ENCODE measurements around the gene SMAD3. TPM values are rescaled to one million over a fixed set of nuclear protein-coding genes. Genes with fewer than 3 reads are reported as not detected.
A peak's percentile ranks its signal among the peaks of the same experiment; 100 is the strongest.

The SMAD3 gene
- total and polyA plus RNA-seq, 10 of the 15 experiments (the other 5 are each of a cell fraction or from before 2014, with no cell fraction given) = 5.6 to 43.2 (median 16.0) TPM

- no peak for TF ChIP-seq ASH2L (IDR thresholded peaks at IDR 0.05; ENCODE audit: borderline replicate concordance, low read depth)
- TF ChIP-seq RAD21 (IDR thresholded peaks at IDR 0.05; ENCODE audit: insufficient read depth, low read depth, low read length) = peak; percentile 31; the same call in 1 of the 2 replicates
- no peak for TF ChIP-seq PML (IDR thresholded peaks at IDR 0.05; ENCODE audit: low read length)
- TF ChIP-seq NBN (IDR thresholded peaks at IDR 0.05) = 0 out of 2 replicates have a peak, but pooled peaks have one; percentile 39
- TF ChIP-seq EGR1 (IDR thresholded peaks at IDR 0.05; ENCODE audit: borderline replicate concordance in 1 of 2, low read depth in 2 of 2, low read length in 2 of 2) = no peak
- 0 out of 2 replicates have a peak, but pooled peaks have one; percentile 38 for TF ChIP-seq POLR2AphosphoS5 (IDR thresholded peaks at IDR 0.05; ENCODE audit: low read length)
- TF ChIP-seq SRF (IDR thresholded peaks at IDR 0.05; ENCODE audit: low read depth in 2 of 2, low read length in 2 of 2) = no peak
- no peak for TF ChIP-seq SUPT20H (IDR thresholded peaks at IDR 0.05; ENCODE audit: borderline replicate concordance, control insufficient read depth, low read depth, low read length)
- no peak for TF ChIP-seq JUNB (IDR thresholded peaks at IDR 0.05)
- TF ChIP-seq LARP7 (IDR thresholded peaks at IDR 0.05) = no peak
- TF ChIP-seq PAX5 (IDR thresholded peaks at IDR 0.05; ENCODE audit: borderline replicate concordance, low read depth, low read length) = 0 out of 2 replicates have a peak, but pooled peaks have one; percentile 33
- TF ChIP-seq HDAC2 (IDR thresholded peaks at IDR 0.05) = no peak
- TF ChIP-seq PAX8 (IDR thresholded peaks at IDR 0.05) = no peak
- no peak for TF ChIP-seq HDGF (IDR thresholded peaks at IDR 0.05)
- TF ChIP-seq BHLHE40 (IDR thresholded peaks at IDR 0.05; ENCODE audit: borderline replicate concordance in 1 of 2, low read depth in 2 of 2, low read length in 1 of 2) = no peak
- no peak for TF ChIP-seq ZNF622 (IDR thresholded peaks at IDR 0.05)
- TF ChIP-seq YY1 (IDR thresholded peaks at IDR 0.05; ENCODE audit: low read depth, low read length) = 0 out of 2 replicates have a peak, but pooled peaks have one; percentile 11
- no peak for TF ChIP-seq HCFC1 (IDR thresholded peaks at IDR 0.05; ENCODE audit: low read length)
- TF ChIP-seq BACH1 (IDR thresholded peaks at IDR 0.05; ENCODE audit: borderline replicate concordance) = 0 out of 2 replicates have a peak, but pooled peaks have one; percentile 12
- no peak for TF ChIP-seq GABPA (IDR thresholded peaks at IDR 0.05; ENCODE audit: low read depth)
- TF ChIP-seq ESRRA (IDR thresholded peaks at IDR 0.05; ENCODE audit: low read length) = no peak
- TF ChIP-seq, protein P1, sequence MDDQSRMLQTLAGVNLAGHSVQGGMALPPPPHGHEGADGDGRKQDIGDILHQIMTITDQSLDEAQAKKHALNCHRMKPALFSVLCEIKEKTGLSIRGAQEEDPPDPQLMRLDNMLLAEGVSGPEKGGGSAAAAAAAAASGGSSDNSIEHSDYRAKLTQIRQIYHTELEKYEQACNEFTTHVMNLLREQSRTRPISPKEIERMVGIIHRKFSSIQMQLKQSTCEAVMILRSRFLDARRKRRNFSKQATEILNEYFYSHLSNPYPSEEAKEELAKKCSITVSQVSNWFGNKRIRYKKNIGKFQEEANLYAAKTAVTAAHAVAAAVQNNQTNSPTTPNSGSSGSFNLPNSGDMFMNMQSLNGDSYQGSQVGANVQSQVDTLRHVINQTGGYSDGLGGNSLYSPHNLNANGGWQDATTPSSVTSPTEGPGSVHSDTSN (IDR thresholded peaks at IDR 0.05; ENCODE audit: insufficient replicate concordance, low read depth, low read length) = no peak
- no peak for TF ChIP-seq DPF2 (IDR thresholded peaks at IDR 0.05)
- TF ChIP-seq NFYA (IDR thresholded peaks at IDR 0.05; ENCODE audit: borderline replicate concordance, low read depth, low read length) = no peak
- no peak for TF ChIP-seq FOXM1 (IDR thresholded peaks at IDR 0.05; ENCODE audit: low read depth, low read length)
- 0 out of 2 replicates have a peak, but pooled peaks have one; percentile 8 for TF ChIP-seq BCL11A (IDR thresholded peaks at IDR 0.05; ENCODE audit: low read depth, low read length)
- TF ChIP-seq TCF7 (IDR thresholded peaks at IDR 0.05; ENCODE audit: borderline replicate concordance) = no peak
- TF ChIP-seq NRF1 (conservative IDR thresholded peaks at IDR 0.05; ENCODE audit: low read depth, low read length) = no peak
- peak; percentile 72 for TF ChIP-seq BCL3 (IDR thresholded peaks at IDR 0.05; ENCODE audit: borderline replicate concordance, insufficient read depth, low read depth, low read length, poor library complexity, severe bottlenecking)
- TF ChIP-seq ZNF274 (IDR thresholded peaks at IDR 0.05; ENCODE audit: insufficient read depth, insufficient read length) = no peak
- TF ChIP-seq SIN3A (IDR thresholded peaks at IDR 0.05; ENCODE audit: low read depth, low read length) = no peak
- TF ChIP-seq SIX5 (IDR thresholded peaks at IDR 0.05; ENCODE audit: low read depth, low read length, severe bottlenecking) = no peak
- TF ChIP-seq MEF2B (IDR thresholded peaks at IDR 0.05; ENCODE audit: partially characterized antibody, poor library complexity, severe bottlenecking) = peak; percentile 81
Measured at GRCh38 chr15:67082007-67082536, 16.7 kb downstream of the SMAD3 start (continued).
